Activated CD8-positive, alpha-beta memory T cell treated with anti-CD3 and anti-CD28 coated beads, Interleukin-2, amount 50 U/mL, for 48 hours (primary cell): ENCODE data around the gene LHX2.

Experiments used
- DNase-seq: peaks from one replicate; pipeline ENCODE4 v3.0.0-alpha.2; 2020

Gene LHX2

GRCh38 chr9:124068251-124068650, 56.7 kb downstream of the LHX2 start:
- DNase-seq: no peak

GRCh38 chr9:124074746-124075145, 63.2 kb downstream of the LHX2 start:
- DNase-seq: no peak

- no peak for DNase-seq
Measured at GRCh38 chr9:124075761-124076160, 64.2 kb downstream of the LHX2 start.

GRCh38 chr9:124077915-124078572, 66.5 kb downstream of the LHX2 start:
- DNase-seq: no peak

- DNase-seq: no peak
Measured at GRCh38 chr9:124078641-124079040, 67.1 kb downstream of the LHX2 start.

GRCh38 chr9:124079176-124079925, 67.8 kb downstream of the LHX2 start:
- DNase-seq: no peak

- DNase-seq: no peak
Measured at GRCh38 chr9:124082622-124083021, 71.1 kb downstream of the LHX2 start.
